ENCODE measurements around the gene GSTCD. TPM values are rescaled to one million over a fixed set of nuclear protein-coding genes. Genes with fewer than 3 reads are reported as not detected.

GSTCD gene
- total and polyA plus RNA-seq, 2 of the 4 experiments (the other 2 are of a cell fraction) = 5.2 to 20.3 TPM

DNA sequence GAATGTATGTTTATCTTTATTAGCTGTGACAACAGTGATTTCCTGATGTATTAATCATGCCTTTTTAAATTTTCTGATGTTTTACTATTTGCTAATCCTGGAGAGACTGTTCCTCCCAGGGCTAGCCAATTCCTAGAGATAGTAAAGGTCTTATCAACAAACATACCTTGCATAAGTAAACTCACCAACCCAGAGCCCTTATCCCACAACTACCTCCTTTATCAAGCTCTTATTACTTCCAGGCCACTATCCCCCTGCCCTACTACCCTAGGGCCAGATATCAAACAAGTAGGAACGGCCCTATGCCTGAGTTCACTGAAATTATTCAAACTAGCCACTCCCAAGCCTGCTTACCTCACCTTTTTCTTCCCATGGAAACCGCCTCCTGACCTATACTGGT, 128.5 kb downstream of the GSTCD start:
- in situ Hi-C loops (cut with MboI; ENCODE audit: low sequenced_read_pairs) = no loop called here
- WGBS, 2 experiments (ENCODE audit: extremely low coverage in 2 of 2, insufficient read length in 1 of 2) = 100% methylated on average over 1 of the region's 2 CpGs; no CpG with 5 or more reads in 1 of the 2 experiments
- Histone ChIP-seq H2AK9ac (replicated peaks; ENCODE audit: low read depth, low read length, poor library complexity) (no peak overlapping the region), H4K8ac (ENCODE audit: low read depth in 2 of 2, low read length in 2 of 2) (no peak overlapping the region), H3K23ac (ENCODE audit: low read depth, low read length) (no peak overlapping the region), H3K27ac (ENCODE audit: insufficient read depth, low read length) (no peak overlapping the region), H2BK120ac (ENCODE audit: low read depth, low read length) (no peak overlapping the region), H3K27me3 (ENCODE audit: control insufficient read depth, insufficient read depth, low read length) (no peaks in the 10 kb centered on the region), H3K36me3 (ENCODE audit: control insufficient read depth, insufficient read depth, low read length) (no peaks in the 10 kb centered on the region), H3K4me2 (ENCODE audit: low read depth, low read length) (no peak overlapping the region), H3K79me1 (ENCODE audit: low read depth in 1 of 2, low read length in 2 of 2) (no peaks in the 10 kb centered on the region), H2AK5ac (ENCODE audit: low read depth, low read length) (no peak overlapping the region), H3K14ac (replicated peaks; ENCODE audit: low read depth, low read length) (no peak overlapping the region), H3K9me1 (ENCODE audit: insufficient read depth, low read length) (no peaks in the 10 kb centered on the region; the same call in 1 of the 2 replicates), H3K18ac (ENCODE audit: low read depth, low read length) (no peak overlapping the region), H3K9me3 (ENCODE audit: control insufficient read depth, insufficient read depth, low read length) (no peaks in the 10 kb centered on the region), H2BK20ac (ENCODE audit: low read depth, low read length) (no peak overlapping the region), H3K4me3 (ENCODE audit: insufficient read depth, low read depth, low read length) (no peak overlapping the region), H4K5ac (ENCODE audit: low read depth, low read length) (no peak overlapping the region), H2BK5ac (ENCODE audit: low read depth, low read length, poor library complexity, severe bottlenecking) (no peak overlapping the region), H3K4ac (ENCODE audit: low read depth, low read length) (no peak overlapping the region), H4K91ac (ENCODE audit: insufficient read depth, low read depth, low read length) (no peak overlapping the region), H2BK15ac (ENCODE audit: low read depth, low read length) (no peak overlapping the region), H4K20me1 (ENCODE audit: insufficient read depth, low read length) (no peaks in the 10 kb centered on the region), H3K4me1 (ENCODE audit: control insufficient read depth, insufficient read depth, low read length) (no peaks in the 10 kb centered on the region), H3K9ac (ENCODE audit: low read depth, low read length) (no peak overlapping the region), H2AFZ (replicated peaks; ENCODE audit: low read length, poor library complexity) (no peak overlapping the region), H3K56ac (ENCODE audit: extremely low read depth, insufficient read depth, low read length) (no peak overlapping the region)
- POLR2A ChIA-PET (ENCODE audit: unreplicated experiment) = no interaction called here
- TF ChIP-seq, protein P1, sequence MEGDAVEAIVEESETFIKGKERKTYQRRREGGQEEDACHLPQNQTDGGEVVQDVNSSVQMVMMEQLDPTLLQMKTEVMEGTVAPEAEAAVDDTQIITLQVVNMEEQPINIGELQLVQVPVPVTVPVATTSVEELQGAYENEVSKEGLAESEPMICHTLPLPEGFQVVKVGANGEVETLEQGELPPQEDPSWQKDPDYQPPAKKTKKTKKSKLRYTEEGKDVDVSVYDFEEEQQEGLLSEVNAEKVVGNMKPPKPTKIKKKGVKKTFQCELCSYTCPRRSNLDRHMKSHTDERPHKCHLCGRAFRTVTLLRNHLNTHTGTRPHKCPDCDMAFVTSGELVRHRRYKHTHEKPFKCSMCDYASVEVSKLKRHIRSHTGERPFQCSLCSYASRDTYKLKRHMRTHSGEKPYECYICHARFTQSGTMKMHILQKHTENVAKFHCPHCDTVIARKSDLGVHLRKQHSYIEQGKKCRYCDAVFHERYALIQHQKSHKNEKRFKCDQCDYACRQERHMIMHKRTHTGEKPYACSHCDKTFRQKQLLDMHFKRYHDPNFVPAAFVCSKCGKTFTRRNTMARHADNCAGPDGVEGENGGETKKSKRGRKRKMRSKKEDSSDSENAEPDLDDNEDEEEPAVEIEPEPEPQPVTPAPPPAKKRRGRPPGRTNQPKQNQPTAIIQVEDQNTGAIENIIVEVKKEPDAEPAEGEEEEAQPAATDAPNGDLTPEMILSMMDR (conservative IDR thresholded peaks at IDR 0.05; ENCODE audit: low read depth, low read length) = no peak
- TF ChIP-seq BHLHE40 (IDR thresholded peaks at IDR 0.05; ENCODE audit: low read depth, low read length) = no peak
- no peak for TF ChIP-seq POLR2A (IDR thresholded peaks at IDR 0.05; ENCODE audit: low read depth, low read length)
- no peak for TF ChIP-seq RAD21 (IDR thresholded peaks at IDR 0.05; ENCODE audit: low read length)
- TF ChIP-seq MXI1 (IDR thresholded peaks at IDR 0.05; ENCODE audit: borderline replicate concordance, low read depth, low read length) = no peak
- TF ChIP-seq NFE2L2 (IDR thresholded peaks at IDR 0.05; ENCODE audit: low read depth, low read length) = no peak
- TF ChIP-seq MAFK (IDR thresholded peaks at IDR 0.05; ENCODE audit: low read depth, low read length) = no peak
- no peak for TF ChIP-seq CHD1 (IDR thresholded peaks at IDR 0.05; ENCODE audit: low read depth, low read length)
- TF ChIP-seq, protein P2, sequence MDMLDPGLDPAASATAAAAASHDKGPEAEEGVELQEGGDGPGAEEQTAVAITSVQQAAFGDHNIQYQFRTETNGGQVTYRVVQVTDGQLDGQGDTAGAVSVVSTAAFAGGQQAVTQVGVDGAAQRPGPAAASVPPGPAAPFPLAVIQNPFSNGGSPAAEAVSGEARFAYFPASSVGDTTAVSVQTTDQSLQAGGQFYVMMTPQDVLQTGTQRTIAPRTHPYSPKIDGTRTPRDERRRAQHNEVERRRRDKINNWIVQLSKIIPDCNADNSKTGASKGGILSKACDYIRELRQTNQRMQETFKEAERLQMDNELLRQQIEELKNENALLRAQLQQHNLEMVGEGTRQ (IDR thresholded peaks at IDR 0.05; ENCODE audit: low read depth, low read length) = no peak
- no peak for TF ChIP-seq RFX5 (IDR thresholded peaks at IDR 0.05; ENCODE audit: low read depth, low read length)
- no peak for TF ChIP-seq RCOR1 (IDR thresholded peaks at IDR 0.05; ENCODE audit: insufficient replicate concordance, low read length)
- TF ChIP-seq, protein P3, sequence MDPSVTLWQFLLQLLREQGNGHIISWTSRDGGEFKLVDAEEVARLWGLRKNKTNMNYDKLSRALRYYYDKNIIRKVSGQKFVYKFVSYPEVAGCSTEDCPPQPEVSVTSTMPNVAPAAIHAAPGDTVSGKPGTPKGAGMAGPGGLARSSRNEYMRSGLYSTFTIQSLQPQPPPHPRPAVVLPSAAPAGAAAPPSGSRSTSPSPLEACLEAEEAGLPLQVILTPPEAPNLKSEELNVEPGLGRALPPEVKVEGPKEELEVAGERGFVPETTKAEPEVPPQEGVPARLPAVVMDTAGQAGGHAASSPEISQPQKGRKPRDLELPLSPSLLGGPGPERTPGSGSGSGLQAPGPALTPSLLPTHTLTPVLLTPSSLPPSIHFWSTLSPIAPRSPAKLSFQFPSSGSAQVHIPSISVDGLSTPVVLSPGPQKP (IDR thresholded peaks at IDR 0.05; ENCODE audit: borderline replicate concordance, low read depth, low read length) = no peak
- TF ChIP-seq CEBPB (IDR thresholded peaks at IDR 0.05; ENCODE audit: low read depth, low read length) = no peak
- no peak for TF ChIP-seq MAZ (IDR thresholded peaks at IDR 0.05; ENCODE audit: borderline replicate concordance, low read depth, low read length)
- TF ChIP-seq FOS (IDR thresholded peaks at IDR 0.05; ENCODE audit: low read depth, low read length) = no peak
- no peak for TF ChIP-seq SMC3 (IDR thresholded peaks at IDR 0.05; ENCODE audit: low read depth, low read length)
- BruUV-seq (replicated peaks) = no TSS peak
- intact Hi-C loops (cut with micrococcal nuclease) = no loop called here
- ATAC-seq (ENCODE audit: low read depth) = no peak
- DNase-seq = no peak
- CTCF ChIA-PET = no interaction called here
- dilution Hi-C loops (cut with HindIII; ENCODE audit: low sequenced_read_pairs, unreplicated experiment) = no loop called here

Measured in IMR-90 (cell line).